Adrenal gland (tissue), 5 donors: Measurements from ENCODE around the gene HOXA1.

ENCODE experiments used
- CTCF ChIP-seq, 6 experiments: fragments of 450-650 bp in 4 of 6; fragments of 200-600 bp in 2 of 6; sonication (generic) in 1 of 6; IDR thresholded peaks; 1 replicate in 5 of 6; 2 replicates in 1 of 6; pipeline versions ENCODE4 v1.5.1 to v1.8.0; 2016 to 2021; ENCODE audit warnings: antibody characterized with exemption in 6 of 6, mild to moderate bottlenecking in 2 of 6, moderate library complexity in 1 of 6
- POLR2A ChIP-seq, 2 donors: fragments of 450-650 bp; IDR thresholded peaks; one replicate each; pipeline ENCODE4 v1.6.1; 2017; ENCODE audit warnings: antibody characterized with exemption in 2 of 2, mild to moderate bottlenecking in 2 of 2, moderate library complexity in 1 of 2
- donor health status: DM: no; HTN: no; CAD: no.

DNA sequence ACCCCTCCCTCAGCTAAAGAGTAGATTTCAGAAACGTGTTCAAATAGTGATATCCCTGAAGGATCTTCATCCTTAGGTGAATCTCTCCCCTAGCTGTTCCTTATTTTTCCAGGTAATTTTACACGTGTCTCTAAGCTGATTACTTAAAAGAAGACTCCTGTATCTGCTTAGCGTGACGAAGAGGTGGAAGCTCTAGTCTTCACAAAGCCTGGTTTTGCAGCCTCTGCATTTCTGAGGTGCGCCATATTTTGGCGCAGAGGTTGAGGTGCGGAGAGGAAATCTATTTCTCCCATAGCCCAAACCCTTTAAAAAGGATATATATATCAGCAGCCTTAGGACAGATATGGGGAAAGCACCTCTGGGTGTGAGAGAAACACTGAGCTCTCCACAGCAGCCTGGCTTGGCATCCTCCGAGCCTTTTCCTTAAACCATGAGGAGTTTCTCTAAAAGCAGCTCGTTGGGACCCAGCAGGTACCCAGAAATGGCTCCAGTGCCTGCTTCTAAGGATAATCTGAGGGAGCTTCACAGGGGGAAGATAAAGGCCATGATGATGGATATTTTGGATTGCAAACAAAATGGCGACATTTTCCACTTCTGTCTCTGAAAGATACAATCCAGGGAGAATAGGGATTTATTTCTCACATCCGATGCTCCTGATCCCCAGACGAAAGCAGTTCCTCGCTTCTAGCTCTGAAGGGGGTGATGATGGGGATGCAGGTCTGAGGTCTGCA, 9.7 kb upstream of the HOXA1 start:
- no peak for TF ChIP-seq CTCF (IDR thresholded peaks at IDR 0.05)
- no peak for TF ChIP-seq POLR2A (IDR thresholded peaks at IDR 0.05)
